HepG2 (cell line): Measurements from ENCODE around the gene CTDNEP1. TPM values are rescaled to one million over a fixed set of nuclear protein-coding genes. Genes with fewer than 3 reads are reported as not detected.

Experiments used
- ARNT ChIP-seq: fragments of 450-650 bp; IDR thresholded peaks from 2 replicates; pipeline ENCODE4 v1.6.1; 2017
- ETS1 ChIP-seq: sonication (generic); formaldehyde crosslinking; IDR thresholded peaks from 2 replicates; pipeline ENCODE4 v1.4.0; 2020; ENCODE audit warnings: missing genetic modification reagents
- HDAC6 ChIP-seq: fragments of 200-600 bp; sonication (generic); IDR thresholded peaks from 2 replicates; pipeline ENCODE4 v1.7.0; 2017; ENCODE audit warnings: mild to moderate bottlenecking, antibody characterized with exemption, low read length, low read depth
- SNRNP70 ChIP-seq: fragments of 200-400 bp; formaldehyde crosslinking; IDR thresholded peaks from 2 replicates; pipeline ENCODE4 v1.6.1; 2017; ENCODE audit warnings: mild to moderate bottlenecking, low read depth, low read length, moderate library complexity
- SRSF1 ChIP-seq: fragments of 200-400 bp; formaldehyde crosslinking; optimal IDR thresholded peaks from 2 replicates; pipeline ENCODE3; 2017; ENCODE audit warnings: mild to moderate bottlenecking, low read depth, low read length, moderate library complexity
- WIZ ChIP-seq: sonication (generic); formaldehyde crosslinking; IDR thresholded peaks from 2 replicates; pipeline ENCODE4 v1.5.1; 2020; ENCODE audit warnings: mild to moderate bottlenecking, missing genetic modification reagents
- ZBTB44 ChIP-seq: sonication (generic); formaldehyde crosslinking; IDR thresholded peaks from 2 replicates; pipeline ENCODE4 v1.4.0; 2020; ENCODE audit warnings: missing genetic modification reagents
- ZNF276 ChIP-seq: sonication (generic); formaldehyde crosslinking; IDR thresholded peaks from 2 replicates; pipeline ENCODE4 v1.4.0; 2020; ENCODE audit warnings: mild to moderate bottlenecking, low read depth, missing genetic modification reagents
- ZNF687 ChIP-seq: sonication (generic); formaldehyde crosslinking; IDR thresholded peaks from 2 replicates; pipeline ENCODE4 v1.5.1; 2020; ENCODE audit warnings: mild to moderate bottlenecking, missing genetic modification reagents, moderate library complexity
- ZNF747 ChIP-seq: sonication (generic); formaldehyde crosslinking; IDR thresholded peaks from 2 replicates; pipeline ENCODE4 v1.8.1; 2023; ENCODE audit warnings: missing genetic modification reagents, mild to moderate bottlenecking, borderline replicate concordance
- ZNF788 ChIP-seq: sonication (generic); formaldehyde crosslinking; IDR thresholded peaks from 2 replicates; pipeline ENCODE4 v1.5.0; 2020; ENCODE audit warnings: mild to moderate bottlenecking, missing genetic modification reagents, borderline replicate concordance
- ZNF891 ChIP-seq: sonication (generic); formaldehyde crosslinking; IDR thresholded peaks from 2 replicates; pipeline ENCODE4 v1.5.0; 2020; ENCODE audit warnings: mild to moderate bottlenecking, missing genetic modification reagents
- ZSCAN21 ChIP-seq: sonication (generic); formaldehyde crosslinking; IDR thresholded peaks from 2 replicates; pipeline ENCODE4 v1.8.0; 2022; ENCODE audit warnings: mild to moderate bottlenecking, missing genetic modification reagents, moderate library complexity, borderline replicate concordance
- polyA plus RNA-seq, 8 experiments: library from polyadenylated mRNA; depleted of rRNA in 3 of 8; stranded (reverse) in 7 of 8; unstranded in 1 of 8; fragments of >200 nt; fragmentation: Illumina TruSeq in 4 of 8; extraction: Trizol in 4 of 8; gene quantifications; 2 replicates each; pipeline versions ENCODE4 v1.2.1 to v1.2.3, GENCODE V29; 2011 to 2016; ENCODE audit warnings: low read depth in 4 of 8, missing spikeins in 1 of 8, mixed read lengths in 1 of 8; ENCODE audit not compliant: insufficient read depth in 1 of 8
- total RNA-seq, 5 experiments: library from RNA; depleted of rRNA; stranded (reverse); fragments of >200 nt; fragmentation: Illumina TruSeq; extraction: Trizol; gene quantifications; 2 replicates each; pipeline ENCODE4 v1.2.3, GENCODE V29; 2016; ENCODE audit warnings: low read depth in 1 of 5

CTDNEP1 gene
- total and polyA plus RNA-seq, 2 of the 13 experiments (the other 11 are each of a cell fraction or from before 2014, with no cell fraction given): 19.8 to 118 TPM

GRCh38 chr17:7241783-7242716, 9.5 kb downstream of the CTDNEP1 start, which contains the start of gene GABARAP (continued):
- peak; percentile 89 for TF ChIP-seq SNRNP70
- TF ChIP-seq ARNT: no peak
- peak; percentile 98 for TF ChIP-seq SRSF1
- peak; percentile 57; the same call in 1 of the 2 replicates for TF ChIP-seq ZNF891 (CRISPR knock-in tag)
- TF ChIP-seq ZNF276 (CRISPR knock-in tag): 0 out of 2 replicates have a peak, but pooled peaks have one; percentile 1
- TF ChIP-seq ZSCAN21 (CRISPR knock-in tag): 0 out of 2 replicates have a peak, but pooled peaks have one; percentile 49
- TF ChIP-seq ZNF687: peak; percentile 76
- TF ChIP-seq ETS1: no peak; the same call in 1 of the 2 replicates
- no peak for TF ChIP-seq HDAC6
- peak; percentile 68; the same call in 1 of the 2 replicates for TF ChIP-seq ZNF788 (CRISPR knock-in tag)
- TF ChIP-seq ZNF747: peak; percentile 82
- no peak for TF ChIP-seq ZBTB44 (CRISPR knock-in tag)
- TF ChIP-seq WIZ (CRISPR knock-in tag): no peak
